Adrenal gland (tissue), 5 donors: Measurements from ENCODE around the gene SYNPO2L.

ENCODE experiments used
- CTCF ChIP-seq, 6 experiments: fragments of 450-650 bp in 4 of 6; fragments of 200-600 bp in 2 of 6; sonication (generic) in 1 of 6; IDR thresholded peaks; 1 replicate in 5 of 6; 2 replicates in 1 of 6; pipeline versions ENCODE4 v1.5.1 to v1.8.0; 2016 to 2021; ENCODE audit warnings: antibody characterized with exemption in 6 of 6, mild to moderate bottlenecking in 2 of 6, moderate library complexity in 1 of 6
- POLR2A ChIP-seq, 2 donors: fragments of 450-650 bp; IDR thresholded peaks; one replicate each; pipeline ENCODE4 v1.6.1; 2017; ENCODE audit warnings: antibody characterized with exemption in 2 of 2, mild to moderate bottlenecking in 2 of 2, moderate library complexity in 1 of 2
- donor health status: DM: no; HTN: no; CAD: no.

- no peak for TF ChIP-seq POLR2A (IDR thresholded peaks at IDR 0.05)
- no peak for TF ChIP-seq CTCF (IDR thresholded peaks at IDR 0.05)
Measured at GRCh38 chr10:73646598-73647041, 9.2 kb downstream of the SYNPO2L start.
